ENCODE data around the gene ANP32E.
"Not testable (repeated sequence)": the region's sequence is repeated elsewhere in the genome, so short reads cannot be mapped to it uniquely, and the experiment has no call there.

Gene ANP32E

GRCh38 chr1:150263549-150263948 lies 27.6 kb upstream of the ANP32E start:
- H3K9me3 Mint-ChIP-seq, result no peaks in the 10 kb centered on the region
- H3K4me3 Mint-ChIP-seq, result no peak overlapping the region
- peaks cover 44% of the 10 kb centered on the region for H3K36me3 Mint-ChIP-seq (ENCODE audit: low read depth)
- peaks cover 42% of the 10 kb centered on the region for H3K4me1 Mint-ChIP-seq (ENCODE audit: low read depth)
- no peak overlapping the region for H3K27ac Mint-ChIP-seq
- peaks cover 22% of the 10 kb centered on the region for H3K27me3 Mint-ChIP-seq
- intact Hi-C loops (cut with micrococcal nuclease), result no loop called here

- Mint-ChIP-seq H3K27me3 (peaks cover 31% of the 10 kb centered on the region), H3K9me3 (no peaks in the 10 kb centered on the region), H3K4me3 (no peak overlapping the region), H3K36me3 (ENCODE audit: low read depth) (peaks cover 35% of the 10 kb centered on the region), H3K27ac (no peak overlapping the region), H3K4me1 (ENCODE audit: low read depth) (peaks cover 40% of the 10 kb centered on the region)
- intact Hi-C loops (cut with micrococcal nuclease), result no loop called here
Measured at GRCh38 chr1:150262388-150263320, 26.7 kb upstream of the ANP32E start.

- intact Hi-C loops (cut with micrococcal nuclease), result no loop called here
- H3K27me3 Mint-ChIP-seq, result peaks cover 43% of the 10 kb centered on the region
- peaks cover 22% of the 10 kb centered on the region for H3K36me3 Mint-ChIP-seq (ENCODE audit: low read depth)
- no peaks in the 10 kb centered on the region for H3K9me3 Mint-ChIP-seq
- H3K4me3 Mint-ChIP-seq, result no peak overlapping the region
- H3K4me1 Mint-ChIP-seq (ENCODE audit: low read depth), result peaks cover 40% of the 10 kb centered on the region
- no peak overlapping the region for H3K27ac Mint-ChIP-seq
Measured at GRCh38 chr1:150261367-150261766, 25.5 kb upstream of the ANP32E start.

- Mint-ChIP-seq H3K4me3 (no peak overlapping the region), H3K4me1 (ENCODE audit: low read depth) (peaks cover 39% of the 10 kb centered on the region), H3K36me3 (ENCODE audit: low read depth) (peaks cover 9% of the 10 kb centered on the region), H3K9me3 (no peaks in the 10 kb centered on the region), H3K27me3 (peaks cover 50% of the 10 kb centered on the region), H3K27ac (no peak overlapping the region)
- intact Hi-C loops (cut with micrococcal nuclease), result loop anchor here (10.0 kb wide), 1 partner anchor 165 kb away; no protein-coding TSS in a partner anchor
Measured at GRCh38 chr1:150259758-150260669, 24.1 kb upstream of the ANP32E start.

GRCh38 chr1:150259217-150259616 lies 23.3 kb upstream of the ANP32E start:
- intact Hi-C loops (cut with micrococcal nuclease), result loop anchor here (10.0 kb wide), 1 partner anchor 166 kb away; no protein-coding TSS in a partner anchor
- Mint-ChIP-seq H3K27me3 (peaks cover 50% of the 10 kb centered on the region), H3K27ac (no peak overlapping the region), H3K9me3 (no peaks in the 10 kb centered on the region), H3K4me3 (no peak overlapping the region), H3K4me1 (ENCODE audit: low read depth) (peaks cover 34% of the 10 kb centered on the region), H3K36me3 (ENCODE audit: low read depth) (peaks cover under 1% of the 10 kb centered on the region)

- intact Hi-C loops (cut with micrococcal nuclease), result loop anchor here (10.0 kb wide), 1 partner anchor 167 kb away; no protein-coding TSS in a partner anchor
- H3K36me3 Mint-ChIP-seq (ENCODE audit: low read depth), result no peaks in the 10 kb centered on the region
- H3K4me1 Mint-ChIP-seq (ENCODE audit: low read depth), result peaks cover 30% of the 10 kb centered on the region
- peaks cover 56% of the 10 kb centered on the region for H3K27me3 Mint-ChIP-seq
- H3K9me3 Mint-ChIP-seq, result no peaks in the 10 kb centered on the region
- peak within 1 kb of the TSS; percentile 23 for H3K27ac Mint-ChIP-seq
- no peak within 1 kb of the TSS for H3K4me3 Mint-ChIP-seq
Measured at GRCh38 chr1:150257624-150258585, 22.0 kb upstream of the ANP32E start, which contains the start of gene CA14. CA14 (plus strand) TSS chr1:150257774; CDS start chr1:150258129, 355 bp downstream.

- intact Hi-C loops (cut with micrococcal nuclease), result loop anchor here (1.0 to 10.0 kb wide), 2 partner anchors 25 to 168 kb away; no protein-coding TSS in a partner anchor
- peaks cover 30% of the 10 kb centered on the region for H3K4me1 Mint-ChIP-seq (ENCODE audit: low read depth)
- no peak overlapping the region for H3K4me3 Mint-ChIP-seq
- no peaks in the 10 kb centered on the region for H3K36me3 Mint-ChIP-seq (ENCODE audit: low read depth)
- no peaks in the 10 kb centered on the region for H3K9me3 Mint-ChIP-seq
- peak overlapping the region; percentile 70 for H3K27ac Mint-ChIP-seq
- H3K27me3 Mint-ChIP-seq, result peaks cover 62% of the 10 kb centered on the region
Measured at GRCh38 chr1:150256554-150257341, 20.8 kb upstream of the ANP32E start.

GRCh38 chr1:150256198-150256553 lies 20.3 kb upstream of the ANP32E start:
- Mint-ChIP-seq H3K4me3 (peak overlapping the region; percentile 46), H3K27ac (peak overlapping the region; percentile 70), H3K9me3 (no peaks in the 10 kb centered on the region), H3K36me3 (ENCODE audit: low read depth) (no peaks in the 10 kb centered on the region), H3K4me1 (ENCODE audit: low read depth) (peaks cover 30% of the 10 kb centered on the region), H3K27me3 (peaks cover 62% of the 10 kb centered on the region)
- intact Hi-C loops (cut with micrococcal nuclease), result loop anchor here (1.0 to 10.0 kb wide), 2 partner anchors 25 to 169 kb away; no protein-coding TSS in a partner anchor

GRCh38 chr1:150249936-150250335 lies 14.0 kb upstream of the ANP32E start:
- intact Hi-C loops (cut with micrococcal nuclease), result loop anchor here (10.0 kb wide), 1 partner anchor 175 kb away; no protein-coding TSS in a partner anchor
- Mint-ChIP-seq H3K9me3 (no peaks in the 10 kb centered on the region), H3K4me3 (no peak overlapping the region), H3K27me3 (peaks cover 20% of the 10 kb centered on the region), H3K27ac (no peak overlapping the region), H3K36me3 (ENCODE audit: low read depth) (no peaks in the 10 kb centered on the region), H3K4me1 (ENCODE audit: low read depth) (no peaks in the 10 kb centered on the region)

GRCh38 chr1:150243003-150243402 lies 7.1 kb upstream of the ANP32E start:
- peaks cover 6% of the 10 kb centered on the region for H3K27me3 Mint-ChIP-seq
- H3K4me1 Mint-ChIP-seq (ENCODE audit: low read depth), result no peaks in the 10 kb centered on the region
- no peak overlapping the region for H3K27ac Mint-ChIP-seq
- no peaks in the 10 kb centered on the region for H3K9me3 Mint-ChIP-seq
- intact Hi-C loops (cut with micrococcal nuclease), result no loop called here
- no peak overlapping the region for H3K4me3 Mint-ChIP-seq
- H3K36me3 Mint-ChIP-seq (ENCODE audit: low read depth), result no peaks in the 10 kb centered on the region

GRCh38 chr1:150237746-150238145 lies 1.8 kb upstream of the ANP32E start:
- H3K4me3 Mint-ChIP-seq, result no peak overlapping the region

GRCh38 chr1:150237176-150237575 lies 1.3 kb upstream of the ANP32E start:
- not testable (repeated sequence) for H3K27ac Mint-ChIP-seq, H3K4me3 Mint-ChIP-seq, H3K9me3 Mint-ChIP-seq, H3K27me3 Mint-ChIP-seq
- Mint-ChIP-seq H3K36me3 (ENCODE audit: low read depth) (peaks cover 11% of the 10 kb centered on the region), H3K4me1 (ENCODE audit: low read depth) (peaks cover 17% of the 10 kb centered on the region)
- intact Hi-C loops (cut with micrococcal nuclease), result loop anchor here (2.0 to 10.0 kb wide), 2 partner anchors 32 to 72 kb away; partner anchors contain the start of gene APH1A

More at GRCh38 chr1:150237746-150238145, 1.8 kb upstream of the ANP32E start:
- intact Hi-C loops (cut with micrococcal nuclease), result loop anchor here (2.0 to 10.0 kb wide), 2 partner anchors 31 to 73 kb away; partner anchors contain the start of gene APH1A
- H3K9me3 Mint-ChIP-seq, result no peaks in the 10 kb centered on the region
- H3K27me3 Mint-ChIP-seq, result peaks cover 1% of the 10 kb centered on the region
- peaks cover 17% of the 10 kb centered on the region for H3K4me1 Mint-ChIP-seq (ENCODE audit: low read depth)
- no peak overlapping the region for H3K27ac Mint-ChIP-seq
- peaks cover 11% of the 10 kb centered on the region for H3K36me3 Mint-ChIP-seq (ENCODE audit: low read depth)
